AG10803 (cell line): ENCODE data around the gene TOR1AIP2.

ENCODE experiments used
- DNase-seq: peaks from one replicate; pipeline ENCODE4 v3.0.0; 2010; ENCODE audit warnings: low read depth
- H3K4me3 ChIP-seq: 2 replicates; pipeline ENCODE4 v1.5.1; 2011; ENCODE audit warnings: mild to moderate bottlenecking, low read length, control low read depth
- TF ChIP-seq, protein P1 (sequence below): conservative IDR thresholded peaks from 2 replicates; pipeline ENCODE4 v1.5.1; 2011; ENCODE audit warnings: mild to moderate bottlenecking, low read length, control low read depth, inconsistent platforms

The TOR1AIP2 gene

GRCh38 chr1:179798213-179798863 lies 79.3 kb downstream of the TOR1AIP2 start:
- no peak for DNase-seq
- H3K4me3 ChIP-seq, result no peak overlapping the region
- TF ChIP-seq, protein P1, sequence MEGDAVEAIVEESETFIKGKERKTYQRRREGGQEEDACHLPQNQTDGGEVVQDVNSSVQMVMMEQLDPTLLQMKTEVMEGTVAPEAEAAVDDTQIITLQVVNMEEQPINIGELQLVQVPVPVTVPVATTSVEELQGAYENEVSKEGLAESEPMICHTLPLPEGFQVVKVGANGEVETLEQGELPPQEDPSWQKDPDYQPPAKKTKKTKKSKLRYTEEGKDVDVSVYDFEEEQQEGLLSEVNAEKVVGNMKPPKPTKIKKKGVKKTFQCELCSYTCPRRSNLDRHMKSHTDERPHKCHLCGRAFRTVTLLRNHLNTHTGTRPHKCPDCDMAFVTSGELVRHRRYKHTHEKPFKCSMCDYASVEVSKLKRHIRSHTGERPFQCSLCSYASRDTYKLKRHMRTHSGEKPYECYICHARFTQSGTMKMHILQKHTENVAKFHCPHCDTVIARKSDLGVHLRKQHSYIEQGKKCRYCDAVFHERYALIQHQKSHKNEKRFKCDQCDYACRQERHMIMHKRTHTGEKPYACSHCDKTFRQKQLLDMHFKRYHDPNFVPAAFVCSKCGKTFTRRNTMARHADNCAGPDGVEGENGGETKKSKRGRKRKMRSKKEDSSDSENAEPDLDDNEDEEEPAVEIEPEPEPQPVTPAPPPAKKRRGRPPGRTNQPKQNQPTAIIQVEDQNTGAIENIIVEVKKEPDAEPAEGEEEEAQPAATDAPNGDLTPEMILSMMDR, result no peak

- no peak overlapping the region for H3K4me3 ChIP-seq
- no peak for DNase-seq
- TF ChIP-seq, protein P1, result no peak
These were observed 82.9 kb downstream of the TOR1AIP2 start for GRCh38 chr1:179794669-179795068.

- H3K4me3 ChIP-seq, result no peak overlapping the region
- DNase-seq, result no peak
- TF ChIP-seq, protein P1, result no peak
These were observed 83.5 kb downstream of the TOR1AIP2 start for GRCh38 chr1:179794146-179794545.

- TF ChIP-seq, protein P1, result no peak
- no peak overlapping the region for H3K4me3 ChIP-seq
- DNase-seq, result no peak
These were observed 84.3 kb downstream of the TOR1AIP2 start for GRCh38 chr1:179793281-179793680.
